Neuronal stem cell (in vitro differentiated cells): ENCODE data around the gene GRM7.

ENCODE experiments used
- DNase-seq: peaks from one replicate; pipeline ENCODE4 v3.0.0-alpha.2; 2013; ENCODE audit warnings: low spot score
- H2AFZ ChIP-seq: one replicate; pipeline ENCODE4 v1.6.1; 2013; ENCODE audit warnings: mild to moderate bottlenecking, low read length, inconsistent platforms
- H2AK5ac ChIP-seq: 2 replicates; pipeline ENCODE4 v1.6.1; 2013; ENCODE audit warnings: low read depth, mild to moderate bottlenecking, inconsistent platforms, low read length, moderate library complexity, mixed read lengths
- H2BK120ac ChIP-seq: 2 replicates; pipeline ENCODE4 v1.6.1; 2013; ENCODE audit warnings: low read depth, mild to moderate bottlenecking, inconsistent platforms, low read length, moderate library complexity, mixed read lengths
- H2BK12ac ChIP-seq: one replicate; pipeline ENCODE4 v1.6.1; 2013; ENCODE audit warnings: low read length, inconsistent platforms
- H2BK15ac ChIP-seq: 2 replicates; pipeline ENCODE4 v1.6.1; 2013; ENCODE audit warnings: mild to moderate bottlenecking, low read length, inconsistent platforms, mixed read lengths
- H2BK5ac ChIP-seq: one replicate; pipeline ENCODE4 v1.6.1; 2013; ENCODE audit warnings: inconsistent platforms, mild to moderate bottlenecking, low read length, moderate library complexity
- H3K14ac ChIP-seq: one replicate; pipeline ENCODE4 v1.6.1; 2013; ENCODE audit warnings: low read length, inconsistent platforms
- H3K18ac ChIP-seq: 2 replicates; pipeline ENCODE4 v1.6.1; 2013; ENCODE audit warnings: low read length, inconsistent platforms
- H3K23ac ChIP-seq: 2 replicates; pipeline ENCODE4 v1.6.1; 2013; ENCODE audit warnings: low read depth, mild to moderate bottlenecking, mixed read lengths, low read length, inconsistent platforms; ENCODE audit not compliant: poor library complexity
- H3K27ac ChIP-seq: replicated peaks from 3 replicates; pipeline ENCODE4 v1.5.1; 2013; ENCODE audit warnings: low read length, inconsistent platforms
- H3K27me3 ChIP-seq, 3 experiments: 2 replicates each; pipeline ENCODE4 v1.6.1; 2013; ENCODE audit warnings: low read length in 3 of 3, mild to moderate bottlenecking in 2 of 3, inconsistent platforms in 1 of 3, low read depth in 1 of 3, mixed read lengths in 1 of 3, moderate library complexity in 1 of 3; ENCODE audit not compliant: control insufficient read depth in 3 of 3, insufficient read depth in 3 of 3
- H3K36me3 ChIP-seq, 2 donors: replicated peaks in 1 of 2; 2 replicates each; pipeline ENCODE4 v1.6.1; 2013; ENCODE audit warnings: low read length in 2 of 2; ENCODE audit not compliant: control insufficient read depth in 2 of 2, insufficient read depth in 2 of 2
- H3K4ac ChIP-seq: 2 replicates; pipeline ENCODE4 v1.6.1; 2013; ENCODE audit warnings: inconsistent platforms, mild to moderate bottlenecking, low read length, moderate library complexity
- H3K4me1 ChIP-seq, 2 donors: 1 replicate in 1 of 2; 2 replicates in 1 of 2; pipeline ENCODE4 v1.6.1; 2013; ENCODE audit warnings: low read length in 2 of 2, low read depth in 1 of 2; ENCODE audit not compliant: control insufficient read depth in 2 of 2, insufficient read depth in 1 of 2
- H3K4me2 ChIP-seq: one replicate; pipeline ENCODE4 v1.6.1; 2013; ENCODE audit warnings: mild to moderate bottlenecking, low read length, inconsistent platforms; ENCODE audit not compliant: insufficient read depth, poor library complexity, severe bottlenecking
- H3K4me3 ChIP-seq, 2 donors: 2 replicates each; pipeline ENCODE4 v1.5.1; 2013; ENCODE audit warnings: low read length in 2 of 2, mild to moderate bottlenecking in 2 of 2, inconsistent platforms in 1 of 2, moderate library complexity in 1 of 2
- H3K79me1 ChIP-seq: one replicate; pipeline ENCODE4 v1.6.1; 2013; ENCODE audit warnings: low read depth, mild to moderate bottlenecking, inconsistent platforms, low read length, moderate library complexity
- H3K9ac ChIP-seq: one replicate; pipeline ENCODE4 v1.6.1; 2013; ENCODE audit warnings: mild to moderate bottlenecking, low read depth, low read length, inconsistent platforms; ENCODE audit not compliant: poor library complexity
- H3K9me3 ChIP-seq, 2 donors: replicated peaks in 1 of 2; 2 replicates each; pipeline versions ENCODE3 to v1.6.1; 2013; ENCODE audit warnings: low read length in 2 of 2, mild to moderate bottlenecking in 2 of 2, inconsistent platforms in 1 of 2, low read depth in 1 of 2, mixed read lengths in 1 of 2, moderate library complexity in 1 of 2; ENCODE audit not compliant: control insufficient read depth in 2 of 2, insufficient read depth in 1 of 2
- H4K8ac ChIP-seq: one replicate; pipeline ENCODE4 v1.6.1; 2013; ENCODE audit warnings: low read depth, mild to moderate bottlenecking, inconsistent platforms, low read length, moderate library complexity
- H4K91ac ChIP-seq: one replicate; pipeline ENCODE4 v1.6.1; 2013; ENCODE audit warnings: low read length, low read depth, mild to moderate bottlenecking, inconsistent platforms; ENCODE audit not compliant: poor library complexity
- WGBS, 2 donors: extraction: QIAGEN DNeasy Blood & Tissue Kit; methylation state at CpG; one replicate each; pipeline ENCODE4 v1.1.7; 2013; ENCODE audit warnings: missing lambda C conversion rate in 2 of 2, mixed read lengths in 1 of 2; ENCODE audit not compliant: insufficient read length in 2 of 2, insufficient replicate concordance in 1 of 2; ENCODE audit errors: extremely low coverage in 2 of 2; 5-methylcytosine and 5-hydroxymethylcytosine counted together

The GRM7 gene

GRCh38 chr3:7752005-7752404 lies 891.1 kb downstream of the GRM7 start:
- no peak overlapping the region for H3K4ac ChIP-seq
- H3K36me3 ChIP-seq: no peaks in the 10 kb centered on the region
- no peak overlapping the region for H3K4me3 ChIP-seq
- DNase-seq: no peak
- no peak overlapping the region for H3K27ac ChIP-seq
- no peak overlapping the region for H3K18ac ChIP-seq
- H2AK5ac ChIP-seq: no peak overlapping the region
- H2BK12ac ChIP-seq: no peak overlapping the region
- H3K9me3 ChIP-seq: no peaks in the 10 kb centered on the region
- no peaks in the 10 kb centered on the region for H3K4me1 ChIP-seq
- no CpG with 5 or more reads among the region's 1 CpG for WGBS, 2 donors
- H2BK5ac ChIP-seq: no peak overlapping the region
- no peaks in the 10 kb centered on the region for H3K27me3 ChIP-seq
- H3K4me2 ChIP-seq: no peak overlapping the region
- H2BK15ac ChIP-seq: no peak overlapping the region
- no peak overlapping the region for H4K8ac ChIP-seq
- no peak overlapping the region for H2AFZ ChIP-seq
- no peak overlapping the region for H3K9ac ChIP-seq
- H4K91ac ChIP-seq: no peak overlapping the region
- no peak overlapping the region for H2BK120ac ChIP-seq
- no peaks in the 10 kb centered on the region for H3K79me1 ChIP-seq
- H3K23ac ChIP-seq: no peak overlapping the region
- no peak overlapping the region for H3K14ac ChIP-seq

DNA sequence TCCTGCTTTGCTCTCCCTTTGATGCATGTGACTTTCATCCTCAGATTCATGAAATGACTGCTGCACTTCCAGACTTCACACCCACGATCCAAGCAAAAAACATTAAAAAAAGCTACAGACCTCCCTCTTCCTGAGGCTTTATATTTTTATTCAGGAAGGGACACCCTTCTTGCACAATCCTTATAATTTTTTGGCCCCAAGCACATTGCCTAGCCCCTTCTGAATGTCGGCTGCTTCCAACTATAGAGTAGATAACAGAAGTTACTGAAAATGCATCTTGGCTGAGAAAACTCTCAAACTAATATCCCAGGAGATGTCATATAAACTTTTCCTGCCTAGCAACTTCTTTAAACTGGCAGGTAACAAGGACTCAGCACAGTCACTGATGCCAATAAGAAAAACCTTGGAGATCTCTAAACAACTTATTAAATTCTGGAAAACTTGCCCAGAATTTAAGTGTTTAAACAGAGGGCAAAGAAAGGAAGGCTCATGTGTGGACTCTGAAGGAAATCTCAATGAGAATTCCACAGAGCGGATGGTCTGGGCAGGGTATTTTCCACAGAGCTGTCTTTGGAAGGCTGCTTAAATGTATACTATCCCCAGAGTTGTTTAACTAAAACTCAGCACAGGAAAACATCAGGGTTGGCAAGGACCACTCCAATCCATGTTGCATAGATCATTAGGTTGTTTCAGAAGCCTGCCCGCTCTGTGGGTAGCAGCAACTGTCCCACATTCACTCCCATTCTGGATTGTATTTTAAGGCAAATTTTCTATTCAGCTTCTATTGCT lies 893.9 kb downstream of the GRM7 start:
- no peak overlapping the region for H4K91ac ChIP-seq
- H3K27ac ChIP-seq: no peak overlapping the region
- no peak overlapping the region for H2BK120ac ChIP-seq
- no peak overlapping the region for H3K23ac ChIP-seq
- no peak overlapping the region for H3K18ac ChIP-seq
- no CpG with 5 or more reads among the region's 4 CpGs for WGBS, 2 donors
- no peaks in the 10 kb centered on the region for H3K4me1 ChIP-seq
- no peak overlapping the region for H2BK15ac ChIP-seq
- H3K27me3 ChIP-seq: no peaks in the 10 kb centered on the region
- no peak overlapping the region for H2AFZ ChIP-seq
- no peak overlapping the region for H3K4me3 ChIP-seq
- H3K9ac ChIP-seq: no peak overlapping the region
- H3K4me2 ChIP-seq: no peak overlapping the region
- no peak overlapping the region for H2AK5ac ChIP-seq
- no peaks in the 10 kb centered on the region for H3K9me3 ChIP-seq
- no peak overlapping the region for H4K8ac ChIP-seq
- no peak overlapping the region for H3K14ac ChIP-seq
- no peaks in the 10 kb centered on the region for H3K36me3 ChIP-seq
- no peak overlapping the region for H2BK12ac ChIP-seq
- no peak overlapping the region for H3K4ac ChIP-seq
- no peak overlapping the region for H2BK5ac ChIP-seq
- H3K79me1 ChIP-seq: no peaks in the 10 kb centered on the region
- no peak for DNase-seq

DNA sequence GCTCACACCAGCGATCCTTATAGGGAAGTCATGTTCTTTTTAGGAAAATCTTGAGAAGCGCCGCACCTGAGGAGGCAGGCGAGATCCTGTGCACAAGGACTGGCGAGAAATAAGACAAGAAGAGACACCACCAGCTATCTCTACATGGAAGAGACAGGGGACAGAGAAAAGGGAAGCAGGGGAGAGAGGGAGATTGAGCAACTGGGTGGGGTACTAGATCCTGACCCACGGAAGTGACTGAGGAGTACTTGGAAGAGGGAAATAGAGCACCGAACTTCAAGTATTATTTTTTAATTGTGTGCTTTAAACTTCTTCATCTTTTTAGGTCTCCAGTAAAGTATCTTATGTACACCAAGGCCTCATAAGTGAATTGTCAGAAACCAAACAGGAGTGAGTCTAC lies 898.7 kb downstream of the GRM7 start:
- Histone ChIP-seq H3K9ac (no peak overlapping the region), H2BK12ac (no peak overlapping the region), H3K79me1 (no peaks in the 10 kb centered on the region), H3K4me3 (no peak overlapping the region), H3K27ac (no peak overlapping the region), H2AFZ (no peak overlapping the region), H3K4ac (no peak overlapping the region), H3K4me2 (no peak overlapping the region), H3K36me3 (no peaks in the 10 kb centered on the region), H2BK15ac (no peak overlapping the region), H2BK5ac (no peak overlapping the region), H4K91ac (no peak overlapping the region), H3K4me1 (no peaks in the 10 kb centered on the region), H3K14ac (no peak overlapping the region), H3K18ac (no peak overlapping the region), H2AK5ac (no peak overlapping the region), H2BK120ac (no peak overlapping the region), H3K23ac (no peak overlapping the region), H3K27me3 (no peaks in the 10 kb centered on the region), H3K9me3 (no peaks in the 10 kb centered on the region), H4K8ac (no peak overlapping the region)
- WGBS, 2 donors: no CpG with 5 or more reads among the region's 7 CpGs
- no peak for DNase-seq

DNA sequence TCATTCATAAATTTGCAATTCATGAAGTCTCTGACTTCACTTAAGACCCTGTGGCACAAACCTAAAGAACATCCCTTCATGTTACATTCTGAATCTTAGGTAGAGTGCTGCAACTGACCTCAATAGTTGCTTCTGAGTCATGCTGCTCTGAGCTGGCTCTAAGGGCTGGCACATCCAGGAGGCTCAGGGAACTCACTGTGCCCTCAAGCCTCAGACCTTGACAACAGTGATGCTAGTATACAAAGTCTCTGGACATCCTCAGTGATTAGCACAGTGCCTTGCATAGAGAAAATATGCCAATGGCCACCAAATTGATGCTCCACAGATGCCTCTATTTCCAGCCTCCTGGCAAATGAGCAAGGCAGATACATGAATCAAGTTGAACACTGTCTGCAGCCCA lies 899.8 kb downstream of the GRM7 start:
- no peaks in the 10 kb centered on the region for H3K36me3 ChIP-seq
- no peak overlapping the region for H2BK120ac ChIP-seq
- H2AFZ ChIP-seq: no peak overlapping the region
- no peak overlapping the region for H2BK12ac ChIP-seq
- H2BK15ac ChIP-seq: no peak overlapping the region
- no peak overlapping the region for H4K91ac ChIP-seq
- H3K27me3 ChIP-seq: no peaks in the 10 kb centered on the region
- no peaks in the 10 kb centered on the region for H3K79me1 ChIP-seq
- no peak overlapping the region for H3K9ac ChIP-seq
- no peak overlapping the region for H2BK5ac ChIP-seq
- no peak overlapping the region for H3K27ac ChIP-seq
- DNase-seq: no peak
- H3K4me2 ChIP-seq: no peak overlapping the region
- H3K18ac ChIP-seq: no peak overlapping the region
- no peak overlapping the region for H3K4me3 ChIP-seq
- H2AK5ac ChIP-seq: no peak overlapping the region
- H3K4me1 ChIP-seq: no peaks in the 10 kb centered on the region
- H3K14ac ChIP-seq: no peak overlapping the region
- no peak overlapping the region for H3K4ac ChIP-seq
- H4K8ac ChIP-seq: no peak overlapping the region
- no peak overlapping the region for H3K23ac ChIP-seq
- H3K9me3 ChIP-seq: no peaks in the 10 kb centered on the region
